Neural progenitor cell (in vitro differentiated cells): ENCODE data around the gene EID1. TPM values are rescaled to one million over a fixed set of nuclear protein-coding genes. Genes with fewer than 3 reads are reported as not detected.

ENCODE experiments used
- DNase-seq: peaks from one replicate; pipeline ENCODE4 v3.0.0-alpha.2; 2016; ENCODE audit warnings: low spot score
- H2AFZ ChIP-seq: fragments of 200-600 bp; sonication (generic); replicated peaks from 2 replicates; pipeline ENCODE4 v1.6.1; 2016; ENCODE audit warnings: antibody characterized with exemption
- H3F3A ChIP-seq: fragments of 200-600 bp; sonication (generic); 2 replicates; pipeline ENCODE4 v1.6.1; 2016; ENCODE audit warnings: antibody characterized with exemption, low read depth
- H3K27ac ChIP-seq: fragments of 200-600 bp; sonication (generic); 2 replicates; pipeline ENCODE4 v1.5.1; 2016; ENCODE audit warnings: mild to moderate bottlenecking
- H3K27me3 ChIP-seq: fragments of 200-600 bp; sonication (generic); 2 replicates; pipeline ENCODE4 v1.6.1; 2016; ENCODE audit warnings: mild to moderate bottlenecking, moderate library complexity
- H3K36me3 ChIP-seq: fragments of 200-600 bp; sonication (generic); 2 replicates; pipeline ENCODE4 v1.5.1; 2016
- H3K4me1 ChIP-seq: fragments of 200-600 bp; sonication (generic); 2 replicates; pipeline ENCODE4 v1.6.1; 2016; ENCODE audit warnings: mixed run types
- H3K4me2 ChIP-seq: fragments of 200-600 bp; sonication (generic); 2 replicates; pipeline ENCODE4 v1.6.1; 2016
- H3K4me3 ChIP-seq: fragments of 200-600 bp; sonication (generic); 2 replicates; pipeline ENCODE4 v1.5.1; 2016
- H3K79me2 ChIP-seq: fragments of 200-600 bp; sonication (generic); 2 replicates; pipeline ENCODE4 v1.6.1; 2016; ENCODE audit warnings: low read depth
- H3K9ac ChIP-seq: fragments of 200-600 bp; sonication (generic); 2 replicates; pipeline ENCODE4 v1.6.1; 2016
- H3K9me3 ChIP-seq: fragments of 200-600 bp; sonication (generic); 2 replicates; pipeline ENCODE4 v1.5.1; 2016; ENCODE audit warnings: low read depth
- H4K20me1 ChIP-seq: fragments of 200-600 bp; sonication (generic); 2 replicates; pipeline ENCODE4 v1.6.1; 2016; ENCODE audit warnings: low read depth
- H3K27ac Mint-ChIP-seq: 3 replicates; pipeline ENCODE4 v1.8.0; 2021; ENCODE audit warnings: mixed read lengths
- H3K27me3 Mint-ChIP-seq: 2 replicates; pipeline ENCODE4 v1.8.0; 2022; ENCODE audit warnings: low read depth, mild to moderate bottlenecking, inconsistent platforms, moderate library complexity, mixed read lengths; ENCODE audit not compliant: insufficient read depth
- H3K36me3 Mint-ChIP-seq: 3 replicates; pipeline ENCODE4 v1.8.0; 2021; ENCODE audit warnings: mixed read lengths
- H3K4me1 Mint-ChIP-seq: 3 replicates; pipeline ENCODE4 v1.8.0; 2021; ENCODE audit warnings: mixed read lengths
- H3K4me3 Mint-ChIP-seq: 3 replicates; pipeline ENCODE4 v1.8.0; 2021; ENCODE audit warnings: mild to moderate bottlenecking, moderate library complexity, mixed read lengths
- H3K9me3 Mint-ChIP-seq: 3 replicates; pipeline ENCODE4 v1.8.0; 2020; ENCODE audit warnings: mixed read lengths
- EZH2 ChIP-seq: fragments of 200-600 bp; sonication (generic); IDR thresholded peaks from 2 replicates; pipeline ENCODE4 v1.6.1; 2017; ENCODE audit warnings: antibody characterized with exemption, mild to moderate bottlenecking, moderate library complexity
- EZH2phosphoT487 ChIP-seq: fragments of 200-600 bp; sonication (generic); IDR thresholded peaks from 2 replicates; pipeline ENCODE4 v1.6.1; 2017; ENCODE audit warnings: antibody characterized with exemption
- total RNA-seq: library from RNA; depleted of rRNA; stranded (reverse); fragments of >200 nt; gene quantifications from 2 replicates; pipeline ENCODE4 v1.2.3, GENCODE V29; 2015; ENCODE audit warnings: low replicate concordance
- TF ChIP-seq, protein P1 (sequence below): fragments of 200-600 bp; sonication (generic); IDR thresholded peaks from 2 replicates; pipeline ENCODE4 v1.5.1; 2017; ENCODE audit warnings: antibody characterized with exemption, mild to moderate bottlenecking

EID1 gene
- total RNA-seq, 1 donor from 2014 or later, result 292 TPM

- Mint-ChIP-seq H3K36me3 (no peaks in the 10 kb centered on the region), H3K27ac (no peak overlapping the region), H3K4me3 (no peak overlapping the region), H3K27me3 (peaks cover 8% of the 10 kb centered on the region), H3K4me1 (peaks cover 26% of the 10 kb centered on the region), H3K9me3 (no peaks in the 10 kb centered on the region)
- Histone ChIP-seq H3K9me3 (no peaks in the 10 kb centered on the region), H3F3A (peaks cover 5% of the 10 kb centered on the region), H3K9ac (no peak overlapping the region), H3K4me2 (no peak overlapping the region), H2AFZ (no peak overlapping the region), H3K27me3 (no peaks in the 10 kb centered on the region), H3K36me3 (no peaks in the 10 kb centered on the region), H3K79me2 (no peaks in the 10 kb centered on the region), H3K27ac (no peak overlapping the region), H3K4me1 (peaks cover 27% of the 10 kb centered on the region), H4K20me1 (no peaks in the 10 kb centered on the region), H3K4me3 (no peak overlapping the region)
- no peak for DNase-seq
- TF ChIP-seq, protein P1, sequence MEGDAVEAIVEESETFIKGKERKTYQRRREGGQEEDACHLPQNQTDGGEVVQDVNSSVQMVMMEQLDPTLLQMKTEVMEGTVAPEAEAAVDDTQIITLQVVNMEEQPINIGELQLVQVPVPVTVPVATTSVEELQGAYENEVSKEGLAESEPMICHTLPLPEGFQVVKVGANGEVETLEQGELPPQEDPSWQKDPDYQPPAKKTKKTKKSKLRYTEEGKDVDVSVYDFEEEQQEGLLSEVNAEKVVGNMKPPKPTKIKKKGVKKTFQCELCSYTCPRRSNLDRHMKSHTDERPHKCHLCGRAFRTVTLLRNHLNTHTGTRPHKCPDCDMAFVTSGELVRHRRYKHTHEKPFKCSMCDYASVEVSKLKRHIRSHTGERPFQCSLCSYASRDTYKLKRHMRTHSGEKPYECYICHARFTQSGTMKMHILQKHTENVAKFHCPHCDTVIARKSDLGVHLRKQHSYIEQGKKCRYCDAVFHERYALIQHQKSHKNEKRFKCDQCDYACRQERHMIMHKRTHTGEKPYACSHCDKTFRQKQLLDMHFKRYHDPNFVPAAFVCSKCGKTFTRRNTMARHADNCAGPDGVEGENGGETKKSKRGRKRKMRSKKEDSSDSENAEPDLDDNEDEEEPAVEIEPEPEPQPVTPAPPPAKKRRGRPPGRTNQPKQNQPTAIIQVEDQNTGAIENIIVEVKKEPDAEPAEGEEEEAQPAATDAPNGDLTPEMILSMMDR, result no peak
- TF ChIP-seq EZH2 (no peak), EZH2phosphoT487 (no peak)
Measured at GRCh38 chr15:48899793-48900192, 21.9 kb downstream of the EID1 start.

- no peak for TF ChIP-seq EZH2phosphoT487
- TF ChIP-seq, protein P1, result no peak
- TF ChIP-seq EZH2, result no peak
- no peaks in the 10 kb centered on the region for H4K20me1 ChIP-seq
- peaks cover 12% of the 10 kb centered on the region for H3K4me1 ChIP-seq
- Mint-ChIP-seq H3K4me3 (no peak overlapping the region), H3K36me3 (no peaks in the 10 kb centered on the region), H3K9me3 (no peaks in the 10 kb centered on the region), H3K4me1 (peaks cover 3% of the 10 kb centered on the region), H3K27ac (no peak overlapping the region), H3K27me3 (peaks cover 4% of the 10 kb centered on the region)
- H3K27ac ChIP-seq, result no peak overlapping the region
- no peaks in the 10 kb centered on the region for H3K79me2 ChIP-seq
- H3K9me3 ChIP-seq, result no peaks in the 10 kb centered on the region
- no peak for DNase-seq
- no peaks in the 10 kb centered on the region for H3K36me3 ChIP-seq
- H2AFZ ChIP-seq, result no peak overlapping the region
- no peak overlapping the region for H3K4me3 ChIP-seq
- H3K27me3 ChIP-seq, result no peaks in the 10 kb centered on the region
- H3F3A ChIP-seq, result no peaks in the 10 kb centered on the region
- H3K9ac ChIP-seq, result no peak overlapping the region
- no peak overlapping the region for H3K4me2 ChIP-seq
Measured at GRCh38 chr15:48904758-48905157, 26.8 kb downstream of the EID1 start.

DNA sequence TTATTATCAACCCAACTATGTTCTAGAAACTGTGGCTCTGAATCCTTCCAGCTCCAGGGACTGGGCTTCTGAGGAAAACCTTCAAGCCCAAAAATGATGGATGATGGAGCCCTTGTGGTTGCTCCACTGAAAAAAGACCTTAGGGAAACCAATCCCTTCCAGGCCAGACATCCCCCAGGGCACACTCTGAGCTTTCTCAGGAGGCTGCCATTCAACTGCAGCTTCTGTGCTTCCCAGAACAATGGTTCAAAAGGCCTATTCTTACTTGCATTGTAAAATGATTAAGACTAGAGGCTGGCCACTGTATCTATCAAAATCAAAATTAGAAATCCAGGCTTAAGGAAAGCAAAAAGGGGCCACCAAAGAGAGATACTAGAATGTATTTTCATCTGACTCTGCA lies 27.3 kb downstream of the EID1 start:
- peaks cover 4% of the 10 kb centered on the region for H3K27me3 Mint-ChIP-seq
- no peaks in the 10 kb centered on the region for H3F3A ChIP-seq
- no peak overlapping the region for H3K27ac ChIP-seq
- H3K4me2 ChIP-seq, result no peak overlapping the region
- no peaks in the 10 kb centered on the region for H3K36me3 Mint-ChIP-seq
- no peaks in the 10 kb centered on the region for H3K27me3 ChIP-seq
- DNase-seq, result peak; percentile 28
- no peaks in the 10 kb centered on the region for H3K9me3 Mint-ChIP-seq
- no peaks in the 10 kb centered on the region for H3K9me3 ChIP-seq
- peak overlapping the region; percentile 9 for H2AFZ ChIP-seq
- H3K27ac Mint-ChIP-seq, result no peak overlapping the region
- peaks cover 3% of the 10 kb centered on the region for H3K4me1 Mint-ChIP-seq
- H3K4me3 Mint-ChIP-seq, result no peak overlapping the region
- no peaks in the 10 kb centered on the region for H4K20me1 ChIP-seq
- TF ChIP-seq EZH2phosphoT487 (no peak), EZH2 (no peak)
- TF ChIP-seq, protein P1, result no peak
- no peaks in the 10 kb centered on the region for H3K36me3 ChIP-seq
- peaks cover 12% of the 10 kb centered on the region for H3K4me1 ChIP-seq
- H3K4me3 ChIP-seq, result no peak overlapping the region
- no peaks in the 10 kb centered on the region for H3K79me2 ChIP-seq
- no peak overlapping the region for H3K9ac ChIP-seq
